Measurements from ENCODE around the gene WDR62.
A peak's percentile ranks its signal among the peaks of the same experiment; 100 is the strongest.
"Not testable (repeated sequence)": the region's sequence is repeated elsewhere in the genome, so short reads cannot be mapped to it uniquely, and the experiment has no call there.

Gene WDR62

DNA sequence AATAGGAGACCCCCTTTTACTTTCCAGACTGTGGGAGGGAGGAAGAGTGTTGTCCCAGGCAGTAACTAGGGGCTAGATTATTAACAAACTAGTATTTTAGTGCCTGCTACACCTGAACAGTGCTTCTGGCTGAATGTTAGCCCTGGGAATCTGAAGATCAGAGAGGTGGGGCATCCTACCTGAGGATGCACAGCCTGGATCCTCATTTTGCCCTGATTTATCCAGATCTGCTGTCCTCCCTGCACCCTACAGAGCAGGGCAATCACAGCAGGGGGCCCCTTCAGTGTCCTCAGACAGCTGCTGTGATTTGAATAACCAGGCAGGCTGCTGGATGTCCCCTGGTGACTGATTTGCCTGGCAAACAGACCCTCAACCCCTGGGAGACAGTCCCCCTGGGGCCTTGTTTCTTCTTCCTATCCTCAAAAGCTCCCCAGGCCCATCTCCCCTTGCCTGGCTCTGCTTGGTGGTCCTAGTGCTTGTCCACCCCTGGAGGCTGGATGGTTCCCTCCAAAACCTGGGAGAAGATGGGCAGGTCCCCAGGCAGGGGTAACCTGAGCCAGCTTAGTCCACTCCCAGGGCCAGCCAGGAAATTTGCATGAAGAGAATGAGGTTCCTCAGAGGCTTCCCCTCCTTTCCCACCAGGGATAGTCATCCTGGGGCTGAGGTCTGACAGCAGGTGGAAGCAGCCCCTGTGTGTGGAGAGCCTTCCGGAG, 55.9 kb downstream of the WDR62 start, which contains the start of gene OVOL3:
OVOL3 (plus strand) TSS at position 657 of the 713 bp plus-strand sequence. CDS start 60 bp downstream, outside the sequence.
- DNase-seq (ENCODE audit: low read depth in 2 of 2), result no peak

- no peak for DNase-seq (ENCODE audit: low read depth in 2 of 2)
Measured at GRCh38 chr19:36111200-36111539, 56.5 kb downstream of the WDR62 start.

DNA sequence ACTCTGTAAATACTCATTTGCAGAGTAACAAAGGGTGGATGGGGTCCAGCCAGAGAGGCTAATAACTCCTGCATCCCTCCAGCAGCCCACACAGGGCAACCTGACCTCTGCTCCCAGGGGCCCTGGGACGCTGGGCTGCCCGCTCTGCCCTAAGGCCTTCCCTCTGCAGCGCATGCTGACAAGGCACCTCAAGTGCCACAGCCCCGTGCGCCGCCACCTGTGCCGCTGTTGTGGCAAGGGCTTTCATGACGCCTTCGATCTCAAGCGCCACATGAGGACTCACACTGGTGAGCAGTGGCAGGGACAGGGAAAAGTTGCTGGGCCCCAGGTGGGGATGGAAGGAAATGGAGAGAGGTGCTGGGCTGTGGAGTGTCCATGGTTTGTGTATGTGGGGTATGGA, 58.0 kb downstream of the WDR62 start:
- DNase-seq (ENCODE audit: low read depth in 2 of 2), result no peak

DNA sequence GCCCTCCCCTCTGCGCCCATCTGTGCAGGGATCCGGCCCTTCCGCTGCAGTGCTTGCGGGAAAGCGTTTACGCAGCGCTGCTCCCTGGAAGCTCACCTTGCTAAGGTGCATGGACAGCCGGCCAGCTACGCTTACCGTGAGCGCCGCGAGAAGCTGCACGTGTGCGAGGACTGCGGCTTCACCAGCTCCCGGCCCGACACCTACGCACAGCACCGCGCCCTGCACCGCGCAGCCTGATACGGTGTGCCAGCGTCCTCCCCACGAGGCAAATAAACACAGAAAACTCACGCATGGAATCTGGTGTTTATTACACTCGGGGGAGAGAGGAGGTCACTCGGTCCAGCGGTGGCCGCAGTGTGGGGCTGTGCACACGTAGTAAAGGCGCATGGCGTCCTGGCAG, 58.7 kb downstream of the WDR62 start:
- DNase-seq (ENCODE audit: low read depth in 2 of 2), result no peak

- DNase-seq (ENCODE audit: low read depth in 2 of 2), result no peak
Measured at GRCh38 chr19:36113894-36114720, 59.4 kb downstream of the WDR62 start.

DNA sequence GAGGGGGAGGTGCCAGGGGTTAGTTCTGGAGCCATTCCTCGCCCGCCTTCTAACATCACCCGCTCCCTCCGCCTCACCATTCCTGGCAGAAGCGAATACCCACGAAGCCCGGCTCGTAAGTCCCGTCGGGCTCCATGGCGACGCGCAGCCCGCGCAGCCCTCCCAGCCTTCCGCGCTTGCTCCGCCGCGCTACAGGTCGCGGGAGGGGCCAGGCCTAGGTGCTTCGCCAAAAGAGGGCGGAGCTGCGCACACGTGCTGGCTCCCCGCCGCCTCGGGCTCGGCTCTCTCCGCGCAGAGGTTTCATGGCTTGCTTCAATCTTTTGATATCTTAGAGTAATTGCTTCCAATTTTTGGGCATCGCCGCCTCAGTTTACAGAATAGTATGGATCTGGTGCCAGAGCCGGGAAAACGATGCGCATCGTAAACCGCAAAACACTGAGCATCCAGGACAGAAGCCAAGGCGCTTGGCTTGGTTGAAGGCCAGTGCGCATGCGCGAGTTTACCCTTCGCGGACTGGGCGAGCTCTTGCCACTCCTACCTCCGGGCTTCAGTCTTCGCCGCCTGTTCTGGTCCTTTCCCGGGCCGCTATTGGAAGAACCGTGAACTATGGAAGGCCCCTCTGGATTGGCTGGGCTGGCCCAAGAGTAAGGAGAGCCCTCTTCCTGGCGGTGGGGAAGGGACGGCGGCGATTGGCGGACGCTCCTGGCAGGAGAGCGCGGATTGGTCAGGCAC, 60.2 kb downstream of the WDR62 start, which contains the start of gene POLR2I:
POLR2I (minus strand) TSS at position 155 of the 732 bp plus-strand sequence; CDS start at position 136, 19 bp downstream.
- peak; percentile 100 for DNase-seq (ENCODE audit: low read depth in 2 of 2)

DNA sequence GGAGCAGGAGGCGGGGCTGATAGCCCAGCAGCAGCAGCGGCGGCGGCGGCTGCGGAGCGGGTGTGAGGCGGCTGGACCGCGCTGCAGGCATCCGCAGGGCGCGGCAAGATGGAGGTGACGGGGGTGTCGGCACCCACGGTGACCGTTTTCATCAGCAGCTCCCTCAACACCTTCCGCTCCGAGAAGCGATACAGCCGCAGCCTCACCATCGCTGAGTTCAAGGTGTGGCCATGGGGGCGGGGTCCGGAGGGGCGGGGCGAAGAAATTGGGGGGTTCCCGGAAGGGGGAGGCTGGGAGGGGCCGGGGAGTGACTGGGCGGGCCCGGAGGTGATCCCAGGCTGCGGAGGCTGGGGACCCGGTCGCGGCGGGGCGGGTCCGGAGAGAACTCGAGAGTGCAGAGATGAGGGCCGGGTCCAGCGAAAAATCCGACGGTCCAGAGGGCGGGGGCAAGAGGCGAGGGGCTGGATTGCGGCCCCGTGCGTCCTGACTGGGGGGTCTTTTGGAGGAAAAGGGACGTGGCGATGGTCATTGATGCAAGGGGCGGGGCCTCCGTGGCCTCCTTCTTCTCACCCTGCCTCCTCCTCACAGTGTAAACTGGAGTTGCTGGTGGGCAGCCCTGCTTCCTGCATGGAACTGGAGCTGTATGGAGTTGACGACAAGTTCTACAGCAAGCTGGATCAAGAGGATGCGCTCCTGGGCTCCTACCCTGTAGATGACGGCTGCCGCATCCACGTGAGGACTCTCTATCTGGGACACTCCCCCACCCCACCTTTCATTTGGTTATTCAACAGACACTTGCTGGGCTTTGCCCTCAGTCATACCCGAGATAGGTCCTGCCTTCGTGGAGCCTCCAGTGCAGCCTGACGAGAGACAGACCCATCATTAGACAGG, 61.0 kb downstream of the WDR62 start, which contains the start of gene TBCB:
TBCB (plus strand) TSS at position 16 of the 891 bp plus-strand sequence; CDS start at position 109, 93 bp downstream.
- DNase-seq (ENCODE audit: low read depth in 2 of 2), result no peak

GRCh38 chr19:36116344-36116637, 61.6 kb downstream of the WDR62 start:
- DNase-seq (ENCODE audit: low read depth in 2 of 2), result no peak

DNA sequence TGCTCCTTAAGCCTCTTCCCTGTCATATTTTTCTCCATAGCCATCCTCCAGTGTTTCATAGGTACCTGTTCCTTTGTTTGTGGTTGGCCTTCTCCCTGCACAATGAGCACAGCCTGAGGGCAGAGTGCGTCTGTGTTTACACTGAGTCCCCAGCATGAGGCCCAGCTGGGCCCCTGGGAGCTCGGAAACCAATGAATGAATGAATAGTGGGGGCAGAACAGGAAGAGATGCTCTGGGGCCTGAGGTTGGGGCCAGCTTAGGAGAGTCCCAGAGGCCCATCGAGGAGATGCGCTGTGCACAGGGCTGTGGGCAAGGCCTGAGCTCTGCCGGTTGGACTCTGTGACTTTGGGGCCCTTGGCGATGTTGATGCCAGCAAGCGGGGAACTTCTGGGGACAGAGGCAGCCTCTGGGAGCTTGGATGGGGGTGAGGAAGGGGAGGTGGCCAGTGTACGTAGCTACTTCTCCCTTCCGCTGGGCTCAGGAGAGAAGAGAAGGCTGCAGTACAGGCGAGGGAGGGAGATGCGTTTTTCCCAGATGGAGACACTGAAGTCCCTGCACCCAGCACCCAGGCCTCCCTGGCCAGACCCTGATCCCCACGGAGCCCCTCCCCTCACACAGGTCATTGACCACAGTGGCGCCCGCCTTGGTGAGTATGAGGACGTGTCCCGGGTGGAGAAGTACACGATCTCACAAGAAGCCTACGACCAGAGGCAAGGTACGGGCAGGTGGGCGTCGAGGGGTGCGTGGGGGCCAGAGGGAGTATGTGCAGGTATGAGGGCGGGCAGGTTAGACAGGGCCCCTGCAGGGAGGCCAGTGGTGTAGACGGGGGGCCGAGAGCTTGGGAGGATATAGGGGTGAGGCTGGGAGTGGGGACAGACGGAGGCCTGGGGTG, 65.6 kb downstream of the WDR62 start:
- DNase-seq (ENCODE audit: low read depth in 2 of 2), result no peak

DNA sequence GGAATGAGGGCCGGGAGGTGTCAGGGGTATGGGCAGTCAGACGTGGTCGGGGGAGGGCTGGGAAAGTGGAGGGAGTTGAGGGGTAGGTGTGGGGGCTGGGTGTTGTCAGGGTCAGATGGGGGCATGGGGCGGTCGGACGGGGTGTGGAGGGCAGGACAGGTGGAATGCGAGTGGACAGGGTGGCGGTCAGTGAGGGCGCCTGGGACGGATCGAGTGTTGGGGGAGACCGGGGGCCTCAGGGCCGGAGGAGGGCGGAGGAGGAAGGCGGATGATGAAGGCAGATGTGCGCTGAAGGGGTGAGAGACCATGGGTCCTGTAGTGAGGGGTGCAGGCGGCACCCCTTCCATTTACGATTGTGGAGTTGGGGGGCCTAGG, 66.3 kb downstream of the WDR62 start:
- DNase-seq (ENCODE audit: low read depth in 2 of 2), result no peak

- DNase-seq (ENCODE audit: low read depth in 2 of 2), result no peak
Measured at GRCh38 chr19:36121486-36122124, 66.9 kb downstream of the WDR62 start.

GRCh38 chr19:36125557-36125956, 70.9 kb downstream of the WDR62 start:
- no peak for DNase-seq (ENCODE audit: low read depth in 2 of 2)

- no peak for DNase-seq (ENCODE audit: low read depth in 2 of 2)
Measured at GRCh38 chr19:36128392-36128736, 73.7 kb downstream of the WDR62 start.

- not testable (repeated sequence) for DNase-seq (ENCODE audit: low read depth in 2 of 2)
Measured at GRCh38 chr19:36131221-36131620, 76.5 kb downstream of the WDR62 start.

- DNase-seq (ENCODE audit: low read depth in 2 of 2), result not testable (repeated sequence)
Measured at GRCh38 chr19:36134867-36135266, 80.2 kb downstream of the WDR62 start.

DNA sequence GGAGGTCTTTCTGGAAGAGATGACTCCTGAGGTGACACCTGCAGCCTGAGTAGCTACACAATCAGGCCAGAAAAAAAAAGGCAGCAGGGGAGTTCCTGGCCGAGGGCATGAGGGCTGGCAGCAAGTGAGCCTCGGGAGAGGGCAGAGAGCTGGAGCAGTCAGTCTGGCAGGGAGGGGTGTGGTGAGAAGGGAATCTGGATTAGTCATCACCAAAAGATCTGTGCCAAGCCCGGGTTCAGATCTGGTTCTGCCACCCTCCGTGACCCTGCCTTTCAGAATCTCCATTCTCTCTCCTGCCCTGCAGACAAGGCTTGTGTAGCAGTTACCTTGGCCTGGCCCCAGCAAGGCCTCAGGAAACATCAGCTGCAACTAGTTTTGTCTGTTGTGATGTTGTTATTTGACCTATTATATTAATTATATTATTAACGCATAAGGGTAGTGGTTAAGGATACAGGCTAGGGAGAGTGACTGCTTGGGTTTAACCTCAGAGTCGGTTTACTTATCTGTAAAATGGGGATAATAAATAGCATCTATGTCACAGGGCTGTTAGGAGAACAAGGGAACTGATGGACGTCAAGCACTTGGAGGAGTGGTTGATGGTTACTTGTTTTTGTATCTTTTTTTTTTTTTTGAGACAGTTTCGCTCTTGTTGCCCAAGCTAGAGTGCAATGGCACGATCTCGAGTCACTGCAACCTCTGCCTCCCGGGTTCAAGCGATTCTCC, 82.4 kb downstream of the WDR62 start:
- no peak for DNase-seq (ENCODE audit: low read depth in 2 of 2)

- DNase-seq (ENCODE audit: low read depth in 2 of 2), result no peak
Measured at GRCh38 chr19:36139120-36139472, 84.4 kb downstream of the WDR62 start.

DNA sequence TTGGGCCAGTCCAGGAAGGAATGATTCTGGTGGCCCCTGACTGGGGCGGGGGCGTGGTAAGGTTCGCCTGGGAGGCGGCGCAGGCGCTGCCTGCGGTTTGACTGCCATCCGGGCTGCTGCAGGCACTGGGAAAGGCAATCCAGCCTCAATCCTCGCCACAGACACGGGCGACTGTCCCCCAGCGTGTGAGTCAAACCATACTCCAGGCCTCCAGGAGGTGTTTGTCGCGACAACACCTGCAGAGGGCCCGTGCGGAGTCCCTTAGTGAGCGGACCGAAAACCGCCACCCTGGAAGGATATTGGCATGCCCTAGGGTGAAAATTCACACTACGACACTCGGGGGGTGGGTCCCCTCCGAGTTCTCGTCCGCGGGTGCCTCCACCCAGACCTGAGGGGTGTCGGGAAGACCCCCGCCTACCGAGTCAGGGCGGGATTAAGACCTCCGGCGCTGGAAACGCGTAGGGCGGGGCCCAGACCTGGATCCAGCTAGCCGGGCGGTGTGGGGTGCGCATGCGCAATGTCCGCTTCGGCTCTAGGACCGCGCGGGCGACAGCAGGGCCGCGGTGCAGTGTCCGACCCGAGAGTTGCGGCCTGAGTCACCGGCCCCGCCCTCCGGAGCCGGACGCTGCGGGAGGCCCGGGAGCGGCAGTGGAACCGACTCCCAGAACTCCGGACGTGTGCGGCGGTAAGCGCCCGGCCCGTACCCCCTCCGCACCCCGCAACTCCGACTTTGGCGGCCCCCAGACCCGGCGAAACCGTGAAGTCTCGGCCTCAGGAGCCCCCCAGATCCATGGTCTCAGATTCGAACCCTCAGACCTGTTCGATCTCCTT, 85.0 kb downstream of the WDR62 start, which contains the start of gene CAPNS1:
CAPNS1 (plus strand) TSS at position 594 of the 831 bp plus-strand sequence. CDS start 946 bp downstream, outside the sequence.
- DNase-seq (ENCODE audit: low read depth in 2 of 2), result peak; percentile 88 to 90
